WERI-Rb-1 (cell line): ENCODE data around the gene PTMA.
"Not testable (repeated sequence)": the region's sequence is repeated elsewhere in the genome, so short reads cannot be mapped to it uniquely, and the experiment has no call there.

Source experiments
- DNase-seq: peaks from one replicate; pipeline ENCODE4 v3.0.0-alpha.2; 2020
- H3K27ac ChIP-seq: fragments of 250-450 bp; sonication (Bioruptor Pico); 2 replicates; pipeline ENCODE4 v1.5.1; 2020; ENCODE audit warnings: mild to moderate bottlenecking, moderate library complexity
- H3K27me3 ChIP-seq: fragments of 250-450 bp; sonication (Bioruptor Pico); 2 replicates; pipeline ENCODE4 v1.5.1; 2021; ENCODE audit warnings: mild to moderate bottlenecking, low read depth, moderate library complexity; ENCODE audit not compliant: insufficient read depth, severe bottlenecking
- H3K36me3 ChIP-seq: fragments of 250-450 bp; sonication (Bioruptor Pico); 2 replicates; pipeline ENCODE4 v1.5.1; 2020; ENCODE audit warnings: mild to moderate bottlenecking, moderate library complexity
- H3K4me3 ChIP-seq: 2 replicates; pipeline ENCODE4 v1.5.1; 2011; ENCODE audit warnings: low read depth, mild to moderate bottlenecking, control low read depth, low read length
- H3K9me3 ChIP-seq: fragments of 250-450 bp; sonication (Bioruptor Pico); 2 replicates; pipeline ENCODE4 v1.5.1; 2021; ENCODE audit warnings: mild to moderate bottlenecking, moderate library complexity; ENCODE audit not compliant: severe bottlenecking
- TF ChIP-seq, protein P1 (sequence below): IDR thresholded peaks from 2 replicates; pipeline ENCODE4 v1.5.1; 2011; ENCODE audit warnings: low read depth, mild to moderate bottlenecking, control low read depth, inconsistent platforms, low read length

Gene PTMA, protein sequence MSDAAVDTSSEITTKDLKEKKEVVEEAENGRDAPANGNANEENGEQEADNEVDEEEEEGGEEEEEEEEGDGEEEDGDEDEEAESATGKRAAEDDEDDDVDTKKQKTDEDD

DNA sequence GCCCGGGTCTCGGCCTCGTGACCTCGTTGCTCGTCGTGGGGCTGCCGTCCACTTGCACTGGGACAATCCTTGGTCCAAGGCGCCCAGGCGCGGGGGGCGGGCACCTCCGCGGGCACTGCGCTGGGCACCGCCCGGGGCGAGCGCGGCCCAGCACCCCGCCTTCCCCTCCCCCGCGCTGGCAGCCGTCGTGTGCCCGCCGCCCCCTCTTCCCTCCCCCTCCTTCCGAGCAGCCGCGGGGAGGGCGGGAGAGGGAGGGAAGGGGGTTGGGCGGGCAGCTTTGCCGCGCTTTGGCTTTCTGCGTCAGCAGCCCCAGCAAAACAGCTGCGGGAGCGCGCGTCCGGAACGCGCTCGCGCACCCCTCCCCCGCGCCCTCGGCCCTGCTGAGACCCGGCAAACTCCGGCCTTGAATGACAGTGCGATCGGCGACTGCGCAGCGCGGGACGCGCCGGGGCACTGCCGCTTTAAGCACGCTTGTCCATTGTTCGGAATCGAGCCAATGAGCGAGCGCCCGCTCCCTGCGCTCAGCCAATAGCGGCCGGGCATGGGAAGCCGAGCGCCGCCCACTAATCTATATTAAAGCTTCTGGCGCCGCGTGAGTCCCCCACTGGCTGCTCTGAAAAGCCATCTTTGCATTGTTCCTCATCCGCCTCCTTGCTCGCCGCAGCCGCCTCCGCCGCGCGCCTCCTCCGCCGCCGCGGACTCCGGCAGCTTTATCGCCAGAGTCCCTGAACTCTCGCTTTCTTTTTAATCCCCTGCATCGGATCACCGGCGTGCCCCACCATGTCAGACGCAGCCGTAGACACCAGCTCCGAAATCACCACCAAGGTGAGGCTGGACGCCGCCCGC lies at the start of gene PTMA:
Gene PTMA, plus strand, starts transcription at position 599 of the 846 bp plus-strand sequence. Its CDS starts 182 bp downstream, at position 781.
- TF ChIP-seq, protein P1, sequence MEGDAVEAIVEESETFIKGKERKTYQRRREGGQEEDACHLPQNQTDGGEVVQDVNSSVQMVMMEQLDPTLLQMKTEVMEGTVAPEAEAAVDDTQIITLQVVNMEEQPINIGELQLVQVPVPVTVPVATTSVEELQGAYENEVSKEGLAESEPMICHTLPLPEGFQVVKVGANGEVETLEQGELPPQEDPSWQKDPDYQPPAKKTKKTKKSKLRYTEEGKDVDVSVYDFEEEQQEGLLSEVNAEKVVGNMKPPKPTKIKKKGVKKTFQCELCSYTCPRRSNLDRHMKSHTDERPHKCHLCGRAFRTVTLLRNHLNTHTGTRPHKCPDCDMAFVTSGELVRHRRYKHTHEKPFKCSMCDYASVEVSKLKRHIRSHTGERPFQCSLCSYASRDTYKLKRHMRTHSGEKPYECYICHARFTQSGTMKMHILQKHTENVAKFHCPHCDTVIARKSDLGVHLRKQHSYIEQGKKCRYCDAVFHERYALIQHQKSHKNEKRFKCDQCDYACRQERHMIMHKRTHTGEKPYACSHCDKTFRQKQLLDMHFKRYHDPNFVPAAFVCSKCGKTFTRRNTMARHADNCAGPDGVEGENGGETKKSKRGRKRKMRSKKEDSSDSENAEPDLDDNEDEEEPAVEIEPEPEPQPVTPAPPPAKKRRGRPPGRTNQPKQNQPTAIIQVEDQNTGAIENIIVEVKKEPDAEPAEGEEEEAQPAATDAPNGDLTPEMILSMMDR: no peak
- H3K27me3 ChIP-seq: no peaks in the 10 kb centered on the region
- H3K27ac ChIP-seq: peak within 1 kb of the TSS; percentile 100

DNA sequence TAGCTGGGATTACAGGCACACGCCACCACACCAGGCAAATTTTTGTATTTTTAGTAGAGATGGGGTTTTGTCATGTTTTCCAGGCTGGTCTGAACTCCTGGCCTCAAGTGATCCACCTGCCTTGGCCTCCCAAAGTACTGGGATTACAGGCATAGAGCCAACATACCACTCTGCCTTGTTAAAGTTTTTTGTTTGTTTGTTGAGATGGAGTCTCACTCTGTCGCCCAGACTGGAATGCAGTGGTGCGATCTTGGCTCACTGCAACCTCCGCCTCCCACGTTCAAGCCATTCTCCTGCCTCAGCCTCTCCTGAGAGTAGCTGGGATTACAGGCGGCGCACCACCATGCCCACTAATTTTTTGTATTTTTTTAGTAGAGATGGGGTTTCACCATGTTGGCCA lies 48.3 kb upstream of the PTMA start:
- not testable (repeated sequence) for H3K4me3 ChIP-seq, H3K9me3 ChIP-seq, DNase-seq, H3K36me3 ChIP-seq, H3K27me3 ChIP-seq, H3K27ac ChIP-seq

More for the DNA sequence above, at the start of gene PTMA:
- peak within 1 kb of the TSS; percentile 98 for H3K4me3 ChIP-seq
- peak; percentile 99 for DNase-seq
- H3K36me3 ChIP-seq: peaks cover 48% of the 10 kb centered on the region
- H3K9me3 ChIP-seq: peaks cover 2% of the 10 kb centered on the region

DNA sequence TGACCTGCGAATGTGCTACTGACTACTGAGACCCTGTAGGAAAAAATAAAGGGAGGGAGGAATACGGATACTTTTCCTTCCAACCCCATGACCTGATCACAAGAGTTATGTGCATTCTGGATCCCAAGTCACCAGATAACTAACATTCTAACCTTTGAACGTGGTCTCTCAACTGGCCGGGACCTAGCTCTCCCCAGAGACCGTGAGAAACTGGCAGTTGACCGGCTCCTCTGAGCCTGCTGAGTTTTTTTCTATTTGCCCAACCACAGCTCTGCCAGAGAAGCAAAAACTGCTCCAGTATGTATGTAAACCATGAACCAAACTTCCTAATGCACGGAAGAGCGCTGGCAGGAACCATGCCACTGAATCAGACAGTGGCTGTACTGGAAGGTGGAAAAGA lies 47.5 kb upstream of the PTMA start:
- Histone ChIP-seq H3K27me3 (no peaks in the 10 kb centered on the region), H3K36me3 (no peaks in the 10 kb centered on the region), H3K4me3 (no peak overlapping the region), H3K9me3 (no peaks in the 10 kb centered on the region), H3K27ac (no peak overlapping the region)
- TF ChIP-seq, protein P1: no peak
- DNase-seq: no peak

DNA sequence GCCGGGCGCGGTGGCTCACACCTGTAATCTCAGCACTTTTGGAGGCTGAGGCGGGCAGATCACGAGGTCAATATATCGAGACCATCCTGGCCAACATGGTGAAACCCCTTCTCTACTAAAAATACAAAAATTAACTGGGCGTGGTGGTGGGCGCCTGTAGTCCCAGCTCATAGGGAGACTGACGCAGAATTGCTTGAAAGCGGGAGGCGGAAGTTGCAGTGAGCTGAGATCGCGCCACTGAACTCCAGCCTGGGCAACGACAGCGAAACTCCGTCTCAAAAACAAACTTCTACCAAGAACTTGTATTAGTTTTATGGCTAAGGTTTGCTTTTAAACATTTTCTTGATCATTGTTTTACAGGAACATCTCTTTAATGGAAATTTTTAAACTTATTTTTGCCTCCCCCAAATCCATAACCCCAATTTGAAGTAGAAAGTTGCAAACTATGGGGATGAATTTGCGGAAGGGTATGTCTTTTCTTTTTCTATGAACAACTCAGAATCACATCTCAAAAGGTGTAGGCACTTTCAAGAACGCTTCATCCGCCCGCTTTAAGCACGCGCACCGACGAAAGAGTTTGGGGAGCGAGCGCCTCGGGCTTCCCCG lies 46.8 kb upstream of the PTMA start:
- Histone ChIP-seq H3K27ac (no peak overlapping the region), H3K4me3 (no peak overlapping the region), H3K36me3 (no peaks in the 10 kb centered on the region), H3K27me3 (no peaks in the 10 kb centered on the region), H3K9me3 (no peaks in the 10 kb centered on the region)
- TF ChIP-seq, protein P1: no peak
- DNase-seq: no peak

DNA sequence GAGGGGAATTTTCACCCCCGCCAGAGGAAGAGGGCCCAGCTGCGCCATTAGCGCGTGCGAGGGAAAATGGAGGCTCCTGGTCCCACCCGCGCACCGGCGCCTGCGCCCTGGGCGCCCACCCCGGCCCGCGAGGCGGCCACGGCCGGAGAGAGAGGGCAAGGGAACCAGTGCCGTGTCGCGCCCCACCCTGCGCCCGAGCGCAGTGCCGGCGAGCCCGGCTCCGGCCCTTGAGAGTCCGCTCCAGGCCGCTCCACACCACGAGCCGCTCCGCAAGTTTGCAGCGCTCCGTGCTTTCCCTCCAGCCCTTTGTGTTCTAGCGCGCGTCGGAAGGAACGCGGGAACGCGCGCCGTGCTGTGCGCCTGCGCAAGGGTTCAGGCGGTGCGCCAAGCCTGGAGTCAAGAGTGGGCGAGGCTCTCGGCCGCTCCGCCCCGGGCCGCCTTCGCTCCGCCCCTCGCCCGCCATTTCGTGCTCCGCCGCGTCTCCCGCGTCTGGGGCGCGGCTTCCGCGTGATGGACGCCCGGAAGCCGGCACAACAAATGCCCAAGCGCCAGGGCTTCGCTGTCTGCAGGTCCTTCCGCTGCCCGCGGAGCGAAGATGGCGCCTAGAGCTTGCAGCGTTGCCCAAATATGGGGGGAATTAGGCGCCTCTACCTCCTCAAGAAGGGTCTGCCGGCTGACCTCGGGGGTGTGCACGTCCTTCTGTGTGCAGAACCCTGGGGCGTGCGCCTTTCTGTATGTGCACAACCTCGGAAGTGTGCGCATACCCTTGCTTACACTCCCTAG lies 46.1 kb upstream of the PTMA start:
- TF ChIP-seq, protein P1: no peak
- DNase-seq: no peak
- Histone ChIP-seq H3K27me3 (no peaks in the 10 kb centered on the region), H3K27ac (no peak overlapping the region), H3K9me3 (no peaks in the 10 kb centered on the region), H3K4me3 (no peak overlapping the region), H3K36me3 (no peaks in the 10 kb centered on the region)
